GM12875 (cell line): ENCODE measurements around the gene ZBTB21.
"Not testable (repeated sequence)": the region's sequence is repeated elsewhere in the genome, so short reads cannot be mapped to it uniquely, and the experiment has no call there.

Source experiments
- H3K4me3 ChIP-seq: one replicate; pipeline ENCODE4 v1.5.1; 2011; ENCODE audit warnings: low read depth, low read length, control low read depth
- CTCF ChIP-seq: IDR thresholded peaks from 2 replicates; pipeline ENCODE4 v1.5.1; 2011; ENCODE audit warnings: low read depth, mild to moderate bottlenecking, control low read depth, inconsistent platforms, low read length, moderate library complexity, borderline replicate concordance; ENCODE audit not compliant: insufficient read depth

Gene ZBTB21

GRCh38 chr21:41962425-41962966, 47.7 kb downstream of the ZBTB21 start:
- TF ChIP-seq CTCF = no peak
- no peak overlapping the region for H3K4me3 ChIP-seq

GRCh38 chr21:41961753-41962152, 48.4 kb downstream of the ZBTB21 start:
- no peak overlapping the region for H3K4me3 ChIP-seq
- no peak for TF ChIP-seq CTCF

- no peak overlapping the region for H3K4me3 ChIP-seq
- no peak for TF ChIP-seq CTCF
Observed at GRCh38 chr21:41961282-41961701, 48.9 kb downstream of the ZBTB21 start.

- no peak for TF ChIP-seq CTCF
Observed at GRCh38 chr21:41960386-41960785, 49.8 kb downstream of the ZBTB21 start.

GRCh38 chr21:41959697-41960096, 50.5 kb downstream of the ZBTB21 start:
- H3K4me3 ChIP-seq = not testable (repeated sequence)

More at GRCh38 chr21:41960386-41960785, 49.8 kb downstream of the ZBTB21 start:
- no peak overlapping the region for H3K4me3 ChIP-seq

GRCh38 chr21:41958886-41959563, 51.1 kb downstream of the ZBTB21 start:
- TF ChIP-seq CTCF = no peak
- H3K4me3 ChIP-seq = no peak overlapping the region

- no peak overlapping the region for H3K4me3 ChIP-seq
- TF ChIP-seq CTCF = no peak
Observed at GRCh38 chr21:41957991-41958766, 52.0 kb downstream of the ZBTB21 start.
